ENCODE results near the gene CCL22.
"Not testable (repeated sequence)": the region's sequence is repeated elsewhere in the genome, so short reads cannot be mapped to it uniquely, and the experiment has no call there.

CCL22 gene

DNA sequence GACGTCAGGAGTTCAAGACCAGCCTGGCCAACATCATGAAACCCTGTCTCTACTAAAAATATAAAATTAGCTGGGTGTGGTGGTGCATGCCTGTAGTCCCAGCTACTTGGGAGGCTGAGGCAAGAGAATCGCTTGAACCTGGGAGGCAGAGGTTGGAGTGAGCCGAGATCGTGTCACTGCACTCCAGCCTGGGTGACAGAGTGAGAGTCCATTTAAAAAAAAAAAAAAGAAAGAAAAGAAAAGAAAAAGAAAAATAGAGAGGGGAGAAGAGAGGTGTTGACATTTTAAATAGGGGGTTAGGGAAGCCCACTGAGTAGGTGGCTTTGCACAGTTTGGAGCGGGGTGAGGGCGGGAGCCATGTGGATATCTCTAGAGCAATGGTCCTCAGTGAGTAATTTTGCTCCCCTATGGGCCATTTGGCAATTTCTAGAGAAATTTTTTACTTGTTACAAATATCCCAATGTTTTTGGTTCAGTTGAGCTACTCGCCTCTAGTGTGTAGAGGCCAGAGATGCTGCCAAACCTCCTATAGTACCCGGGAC, 16.4 kb downstream of the CCL22 start:
- DNase-seq (ENCODE audit: low read depth in 2 of 2, low spot score in 1 of 2): not testable (repeated sequence)

DNA sequence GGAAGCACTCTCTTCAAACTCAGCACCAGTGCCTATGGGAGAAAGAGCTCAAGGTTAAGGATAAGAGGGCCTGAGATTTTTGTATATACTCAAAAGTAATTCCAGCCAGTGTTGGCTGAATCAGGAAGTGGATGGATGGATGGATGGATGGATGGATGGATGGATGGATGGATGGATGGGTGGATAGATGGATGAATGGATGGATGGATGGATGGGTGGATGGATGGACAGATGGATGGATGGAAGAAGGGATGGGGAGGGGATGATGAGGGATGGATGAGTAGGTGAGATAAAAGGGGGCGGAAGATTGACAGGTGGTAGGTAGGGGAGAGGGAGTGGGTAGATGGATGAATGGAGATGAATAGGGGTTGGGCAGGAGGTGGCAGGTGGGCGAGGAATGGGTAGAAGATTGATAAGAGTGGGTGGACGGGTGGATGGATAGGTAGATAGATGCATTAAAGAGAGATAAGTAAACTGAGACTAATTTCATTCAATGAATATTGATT, 17.8 kb downstream of the CCL22 start:
- DNase-seq (ENCODE audit: low read depth in 2 of 2, low spot score in 1 of 2): no peak

DNA sequence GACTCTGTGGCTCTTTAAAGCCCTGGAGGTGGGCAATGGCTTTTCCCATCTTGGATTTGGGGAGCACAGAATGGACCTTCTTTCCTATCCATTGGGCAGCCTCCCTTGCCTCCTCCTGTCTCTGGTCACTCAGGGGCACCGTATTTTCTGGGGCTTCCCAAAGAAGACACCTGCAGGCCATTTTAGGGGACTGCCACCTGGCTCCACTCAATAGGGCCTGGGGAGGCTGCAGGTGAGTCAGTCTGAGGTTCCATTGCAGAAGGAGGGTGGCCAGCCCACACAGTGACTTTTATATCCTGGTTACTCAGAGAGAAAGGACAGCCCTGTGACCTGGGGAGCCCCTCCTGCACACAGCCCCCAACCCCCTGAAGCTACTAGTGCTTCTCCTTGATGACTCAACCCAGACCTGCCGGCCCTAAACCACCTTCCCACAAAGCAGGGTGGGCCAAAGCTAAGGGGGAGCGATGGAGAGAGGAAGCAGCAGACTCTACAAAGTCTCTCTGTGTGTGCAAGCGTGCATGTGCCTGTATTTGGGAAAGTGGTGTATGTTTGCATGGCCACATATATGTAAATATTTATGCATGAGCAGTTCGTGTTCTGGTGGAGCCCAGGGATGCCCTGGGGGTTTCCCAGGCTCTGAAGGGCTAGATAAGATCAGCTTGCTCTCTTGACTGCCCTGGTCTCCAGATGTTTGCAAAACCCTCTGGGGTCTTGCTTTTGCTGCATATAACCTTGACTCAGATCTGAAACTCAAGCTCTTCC, 18.7 kb downstream of the CCL22 start:
- DNase-seq (ENCODE audit: low read depth in 2 of 2, low spot score in 1 of 2): no peak

DNA sequence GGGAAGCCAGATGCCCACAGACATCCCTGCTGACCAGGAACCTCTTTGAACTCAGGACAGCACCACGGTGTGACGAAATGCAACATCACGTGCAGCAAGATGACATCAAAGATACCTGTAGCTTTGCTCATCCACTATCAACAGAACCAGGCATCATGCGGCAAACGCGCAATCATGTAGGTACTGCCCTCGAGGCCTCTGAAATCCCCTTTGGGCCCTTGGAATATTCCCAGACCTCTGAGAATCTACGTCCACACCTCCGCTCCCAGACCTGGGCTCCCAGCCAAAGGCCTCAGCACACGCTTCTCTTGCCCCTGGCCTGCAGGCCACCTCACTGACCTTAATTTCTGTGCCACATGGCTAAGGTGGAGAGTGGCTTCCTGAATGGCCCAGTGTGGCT, 21.0 kb downstream of the CCL22 start:
- DNase-seq (ENCODE audit: low read depth in 2 of 2, low spot score in 1 of 2): no peak

DNA sequence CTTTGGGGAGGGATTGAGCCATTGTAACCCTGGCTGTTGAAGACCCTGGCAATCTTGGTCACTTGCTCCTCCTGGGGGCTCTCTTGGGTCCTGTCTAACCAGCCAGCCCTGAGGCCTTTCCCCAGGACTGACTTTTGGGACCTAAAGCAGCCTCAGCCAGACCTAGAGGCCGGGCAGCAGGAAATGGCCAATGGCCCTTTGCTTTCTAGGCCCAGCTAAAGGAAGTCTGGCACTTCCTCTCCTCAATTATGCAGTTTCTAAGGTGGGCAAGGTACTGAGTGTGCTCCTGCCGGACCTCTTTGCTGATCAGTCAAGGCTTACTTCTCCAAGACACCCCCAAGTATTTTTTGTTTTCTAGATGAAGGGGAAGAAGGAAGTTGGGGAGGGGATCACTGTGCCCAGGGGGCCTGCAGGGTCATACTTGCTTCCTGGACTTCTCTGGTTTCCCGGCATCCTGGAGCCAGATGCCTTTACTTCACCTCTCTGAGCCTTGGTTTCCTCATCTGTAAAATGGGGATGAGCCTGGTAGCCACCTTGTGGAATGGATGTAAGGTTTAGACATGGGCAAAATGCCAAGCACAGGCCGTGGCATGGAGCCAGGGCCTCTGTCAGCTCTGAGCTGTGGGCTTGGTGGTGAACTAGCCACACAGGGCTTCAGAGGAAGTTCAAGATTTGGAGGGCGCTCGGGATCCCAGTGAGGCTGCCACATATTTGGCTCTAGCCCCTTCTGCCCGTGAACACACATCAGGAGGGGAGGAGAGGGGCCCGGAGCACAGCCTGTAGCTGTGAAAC, 22.3 kb downstream of the CCL22 start:
- DNase-seq (ENCODE audit: low read depth in 2 of 2, low spot score in 1 of 2): no peak

DNA sequence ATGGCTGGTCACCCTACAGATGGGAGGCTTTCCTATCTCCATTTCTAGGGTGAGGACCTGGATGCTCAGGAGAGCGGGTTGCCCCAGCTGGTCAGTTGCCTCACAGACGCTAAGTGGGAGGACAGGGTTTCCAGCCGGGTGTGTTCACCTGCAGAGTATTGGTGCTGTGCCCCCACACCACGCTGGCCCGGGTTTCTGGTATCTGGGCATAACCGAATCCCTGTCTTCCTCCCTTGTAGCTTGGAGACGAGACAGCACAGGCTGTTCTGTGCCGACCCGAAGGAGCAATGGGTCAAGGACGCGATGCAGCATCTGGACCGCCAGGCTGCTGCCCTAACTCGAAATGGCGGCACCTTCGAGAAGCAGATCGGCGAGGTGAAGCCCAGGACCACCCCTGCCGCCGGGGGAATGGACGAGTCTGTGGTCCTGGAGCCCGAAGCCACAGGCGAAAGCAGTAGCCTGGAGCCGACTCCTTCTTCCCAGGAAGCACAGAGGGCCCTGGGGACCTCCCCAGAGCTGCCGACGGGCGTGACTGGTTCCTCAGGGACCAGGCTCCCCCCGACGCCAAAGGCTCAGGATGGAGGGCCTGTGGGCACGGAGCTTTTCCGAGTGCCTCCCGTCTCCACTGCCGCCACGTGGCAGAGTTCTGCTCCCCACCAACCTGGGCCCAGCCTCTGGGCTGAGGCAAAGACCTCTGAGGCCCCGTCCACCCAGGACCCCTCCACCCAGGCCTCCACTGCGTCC, 23.4 kb downstream of the CCL22 start:
- no peak for DNase-seq (ENCODE audit: low read depth in 2 of 2, low spot score in 1 of 2)

DNA sequence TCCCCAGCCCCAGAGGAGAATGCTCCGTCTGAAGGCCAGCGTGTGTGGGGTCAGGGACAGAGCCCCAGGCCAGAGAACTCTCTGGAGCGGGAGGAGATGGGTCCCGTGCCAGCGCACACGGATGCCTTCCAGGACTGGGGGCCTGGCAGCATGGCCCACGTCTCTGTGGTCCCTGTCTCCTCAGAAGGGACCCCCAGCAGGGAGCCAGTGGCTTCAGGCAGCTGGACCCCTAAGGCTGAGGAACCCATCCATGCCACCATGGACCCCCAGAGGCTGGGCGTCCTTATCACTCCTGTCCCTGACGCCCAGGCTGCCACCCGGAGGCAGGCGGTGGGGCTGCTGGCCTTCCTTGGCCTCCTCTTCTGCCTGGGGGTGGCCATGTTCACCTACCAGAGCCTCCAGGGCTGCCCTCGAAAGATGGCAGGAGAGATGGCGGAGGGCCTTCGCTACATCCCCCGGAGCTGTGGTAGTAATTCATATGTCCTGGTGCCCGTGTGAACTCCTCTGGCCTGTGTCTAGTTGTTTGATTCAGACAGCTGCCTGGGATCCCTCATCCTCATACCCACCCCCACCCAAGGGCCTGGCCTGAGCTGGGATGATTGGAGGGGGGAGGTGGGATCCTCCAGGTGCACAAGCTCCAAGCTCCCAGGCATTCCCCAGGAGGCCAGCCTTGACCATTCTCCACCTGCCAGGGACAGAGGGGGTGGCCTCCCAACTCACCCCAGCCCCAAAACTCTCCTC, 24.1 kb downstream of the CCL22 start:
- DNase-seq (ENCODE audit: low read depth in 2 of 2, low spot score in 1 of 2): no peak

DNA sequence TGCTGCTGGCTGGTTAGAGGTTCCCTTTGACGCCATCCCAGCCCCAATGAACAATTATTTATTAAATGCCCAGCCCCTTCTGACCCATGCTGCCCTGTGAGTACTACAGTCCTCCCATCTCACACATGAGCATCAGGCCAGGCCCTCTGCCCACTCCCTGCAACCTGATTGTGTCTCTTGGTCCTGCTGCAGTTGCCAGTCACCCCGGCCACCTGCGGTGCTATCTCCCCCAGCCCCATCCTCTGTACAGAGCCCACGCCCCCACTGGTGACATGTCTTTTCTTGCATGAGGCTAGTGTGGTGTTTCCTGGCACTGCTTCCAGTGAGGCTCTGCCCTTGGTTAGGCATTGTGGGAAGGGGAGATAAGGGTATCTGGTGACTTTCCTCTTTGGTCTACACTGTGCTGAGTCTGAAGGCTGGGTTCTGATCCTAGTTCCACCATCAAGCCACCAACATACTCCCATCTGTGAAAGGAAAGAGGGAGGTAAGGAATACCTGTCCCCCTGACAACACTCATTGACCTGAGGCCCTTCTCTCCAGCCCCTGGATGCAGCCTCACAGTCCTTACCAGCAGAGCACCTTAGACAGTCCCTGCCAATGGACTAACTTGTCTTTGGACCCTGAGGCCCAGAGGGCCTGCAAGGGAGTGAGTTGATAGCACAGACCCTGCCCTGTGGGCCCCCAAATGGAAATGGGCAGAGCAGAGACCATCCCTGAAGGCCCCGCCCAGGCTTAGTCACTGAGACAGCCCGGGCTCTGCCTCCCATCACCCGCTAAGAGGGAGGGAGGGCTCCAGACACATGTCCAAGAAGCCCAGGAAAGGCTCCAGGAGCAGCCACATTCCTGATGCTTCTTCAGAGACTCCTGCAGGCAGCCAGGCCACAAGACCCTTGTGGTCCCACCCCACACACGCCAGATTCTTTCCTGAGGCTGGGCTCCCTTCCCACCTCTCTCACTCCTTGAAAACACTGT, 25.0 kb downstream of the CCL22 start:
- no peak for DNase-seq (ENCODE audit: low read depth in 2 of 2, low spot score in 1 of 2)

DNA sequence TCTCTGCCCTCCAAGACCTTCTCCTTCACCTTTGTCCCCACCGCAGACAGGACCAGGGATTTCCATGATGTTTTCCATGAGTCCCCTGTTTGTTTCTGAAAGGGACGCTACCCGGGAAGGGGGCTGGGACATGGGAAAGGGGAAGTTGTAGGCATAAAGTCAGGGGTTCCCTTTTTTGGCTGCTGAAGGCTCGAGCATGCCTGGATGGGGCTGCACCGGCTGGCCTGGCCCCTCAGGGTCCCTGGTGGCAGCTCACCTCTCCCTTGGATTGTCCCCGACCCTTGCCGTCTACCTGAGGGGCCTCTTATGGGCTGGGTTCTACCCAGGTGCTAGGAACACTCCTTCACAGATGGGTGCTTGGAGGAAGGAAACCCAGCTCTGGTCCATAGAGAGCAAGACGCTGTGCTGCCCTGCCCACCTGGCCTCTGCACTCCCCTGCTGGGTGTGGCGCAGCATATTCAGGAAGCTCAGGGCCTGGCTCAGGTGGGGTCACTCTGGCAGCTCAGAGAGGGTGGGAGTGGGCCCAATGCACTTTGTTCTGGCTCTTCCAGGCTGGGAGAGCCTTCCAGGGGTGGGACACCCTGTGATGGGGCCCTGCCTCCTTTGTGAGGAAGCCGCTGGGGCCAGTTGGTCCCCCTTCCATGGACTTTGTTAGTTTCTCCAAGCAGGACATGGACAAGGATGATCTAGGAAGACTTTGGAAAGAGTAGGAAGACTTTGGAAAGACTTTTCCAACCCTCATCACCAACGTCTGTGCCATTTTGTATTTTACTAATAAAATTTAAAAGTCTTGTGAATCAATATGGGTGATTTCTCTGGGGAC, 25.9 kb downstream of the CCL22 start:
- no peak for DNase-seq (ENCODE audit: low read depth in 2 of 2, low spot score in 1 of 2)

DNA sequence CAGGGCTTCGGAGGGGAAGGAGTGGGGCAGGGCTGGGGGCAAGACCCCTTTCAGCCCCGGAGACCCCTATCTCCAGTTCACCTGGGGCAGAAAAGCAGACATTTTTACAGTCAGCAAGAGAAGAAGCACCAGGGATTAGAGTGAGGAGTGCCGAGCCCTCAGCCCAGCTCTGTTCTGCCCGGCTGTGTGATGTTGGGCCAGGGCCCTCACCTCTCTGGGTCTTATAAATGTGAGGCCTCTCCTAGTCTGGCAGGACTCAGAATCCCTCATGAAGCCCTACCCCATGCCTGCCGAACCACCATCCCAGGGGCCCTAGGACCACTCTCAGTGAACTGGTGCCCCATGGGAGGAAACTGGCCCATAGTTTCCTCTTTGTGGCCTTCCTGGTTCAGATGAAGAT, 26.5 kb downstream of the CCL22 start:
- no peak for DNase-seq (ENCODE audit: low read depth in 2 of 2, low spot score in 1 of 2)

DNA sequence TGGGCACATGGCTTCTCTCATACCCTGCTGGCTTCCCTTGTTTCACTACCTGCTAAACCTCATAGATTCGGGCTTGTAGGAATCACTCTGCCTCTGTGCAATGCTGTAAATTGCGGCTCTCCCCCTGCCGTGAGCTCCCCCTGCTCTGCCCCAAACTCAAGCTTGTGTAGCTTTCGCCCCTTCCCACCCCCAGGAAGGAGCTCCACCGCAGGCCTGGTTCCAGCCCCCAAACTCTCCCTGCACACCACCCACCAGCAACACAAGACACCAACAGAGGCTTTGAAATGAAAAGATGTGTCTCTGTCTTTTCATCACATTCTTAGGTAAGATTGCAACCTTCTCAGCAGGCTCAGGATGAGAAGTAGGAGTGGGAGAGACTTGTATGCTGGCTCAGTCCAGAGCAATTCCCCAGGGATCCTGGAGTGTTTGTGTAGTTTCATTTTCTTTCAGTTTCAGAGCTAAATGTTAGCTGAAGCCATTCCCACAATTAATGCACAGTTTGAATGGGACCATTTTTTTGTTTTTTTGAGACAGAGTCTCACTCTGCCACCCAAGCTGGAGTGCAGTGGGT, 27.9 kb downstream of the CCL22 start:
- DNase-seq (ENCODE audit: low read depth in 2 of 2, low spot score in 1 of 2): no peak

DNA sequence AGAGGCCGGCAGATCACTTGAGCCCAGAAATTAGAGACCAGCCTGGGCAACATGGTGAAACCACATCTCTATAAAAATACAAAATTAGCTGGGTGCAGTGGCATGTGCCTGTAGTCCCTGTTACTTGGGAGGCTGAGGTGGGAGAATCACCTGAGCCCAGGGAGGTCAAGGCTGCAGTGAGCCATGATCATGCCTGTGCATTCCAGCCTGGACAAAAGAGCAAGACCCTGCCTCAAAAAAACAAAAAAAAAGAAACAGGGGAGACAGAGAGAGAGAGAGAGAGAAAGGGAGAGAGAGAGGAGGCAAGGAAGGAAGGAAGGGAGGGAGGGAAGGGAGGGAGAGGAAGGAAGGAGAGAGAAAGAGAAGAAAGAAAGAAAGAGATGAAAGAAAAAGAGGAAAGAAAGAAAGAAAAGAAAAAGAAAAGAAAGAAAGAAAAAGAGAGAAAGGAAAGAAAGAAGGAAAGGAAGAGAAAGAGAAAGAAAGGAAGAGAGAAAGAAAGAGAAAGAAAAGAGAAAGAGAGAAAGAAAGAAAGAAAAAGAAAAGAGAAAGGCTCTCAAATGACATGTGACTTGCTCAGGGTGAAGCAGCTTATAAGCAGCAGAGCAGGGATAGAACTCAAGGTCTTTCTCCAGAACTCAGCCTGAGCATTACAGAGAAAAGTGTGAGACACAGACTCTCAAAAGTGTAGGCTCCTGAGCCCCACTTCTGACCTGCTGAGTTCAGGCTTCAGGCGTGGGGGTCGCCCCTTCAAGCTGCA, 29.2 kb downstream of the CCL22 start:
- DNase-seq (ENCODE audit: low read depth in 2 of 2, low spot score in 1 of 2): no peak

DNA sequence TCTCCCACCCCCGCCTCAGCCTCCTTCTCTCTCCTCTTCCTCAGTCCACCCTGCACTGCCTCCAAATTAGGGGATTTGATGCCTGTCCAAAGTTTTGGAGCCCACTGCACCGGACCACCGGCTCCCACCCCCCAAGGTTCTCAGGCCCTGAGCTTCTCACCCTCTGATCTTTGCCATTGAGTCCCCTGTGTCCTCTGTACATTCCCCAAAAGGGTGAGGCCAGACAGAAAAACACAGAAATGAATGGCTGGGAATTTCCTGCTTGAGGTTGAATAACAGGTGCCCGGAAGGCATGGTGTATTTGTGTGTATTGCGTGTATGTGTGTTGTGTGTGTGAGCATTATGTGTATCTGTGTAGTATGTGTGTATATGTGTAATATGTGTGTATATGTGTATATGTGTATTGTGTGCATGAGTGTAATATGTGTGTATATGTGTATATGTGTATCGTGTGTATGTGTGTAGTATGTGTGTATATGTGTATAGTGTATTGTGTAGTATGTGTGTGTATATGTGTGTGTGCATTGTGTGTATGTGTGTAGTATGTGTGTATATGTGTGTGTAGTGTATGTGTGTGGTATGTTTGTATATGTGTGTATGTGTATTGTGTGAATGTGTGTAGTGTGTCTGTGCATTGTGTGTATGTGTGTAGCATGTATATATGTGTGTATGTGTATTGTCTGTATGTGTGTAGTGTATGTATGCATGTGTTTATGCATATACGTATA, 29.9 kb downstream of the CCL22 start:
- no peak for DNase-seq (ENCODE audit: low read depth in 2 of 2, low spot score in 1 of 2)

DNA sequence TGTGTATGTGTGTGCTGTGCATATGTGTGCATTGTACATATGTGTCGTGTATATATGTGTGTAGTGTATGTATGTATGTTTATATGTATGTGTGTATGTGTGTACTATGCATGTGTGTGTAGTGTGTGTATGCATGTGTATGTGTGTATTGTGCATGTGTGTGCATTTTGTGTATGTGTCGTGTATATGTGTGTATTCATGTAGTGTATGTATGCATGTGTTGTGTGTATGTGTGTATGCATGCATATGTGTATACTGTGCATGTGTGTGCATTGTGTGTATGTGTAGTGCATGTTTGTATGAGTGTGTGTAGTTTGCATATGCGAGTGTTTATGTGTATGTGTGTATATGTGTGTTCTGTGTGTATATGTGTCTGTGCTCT, 30.5 kb downstream of the CCL22 start:
- DNase-seq (ENCODE audit: low read depth in 2 of 2, low spot score in 1 of 2): no peak

DNA sequence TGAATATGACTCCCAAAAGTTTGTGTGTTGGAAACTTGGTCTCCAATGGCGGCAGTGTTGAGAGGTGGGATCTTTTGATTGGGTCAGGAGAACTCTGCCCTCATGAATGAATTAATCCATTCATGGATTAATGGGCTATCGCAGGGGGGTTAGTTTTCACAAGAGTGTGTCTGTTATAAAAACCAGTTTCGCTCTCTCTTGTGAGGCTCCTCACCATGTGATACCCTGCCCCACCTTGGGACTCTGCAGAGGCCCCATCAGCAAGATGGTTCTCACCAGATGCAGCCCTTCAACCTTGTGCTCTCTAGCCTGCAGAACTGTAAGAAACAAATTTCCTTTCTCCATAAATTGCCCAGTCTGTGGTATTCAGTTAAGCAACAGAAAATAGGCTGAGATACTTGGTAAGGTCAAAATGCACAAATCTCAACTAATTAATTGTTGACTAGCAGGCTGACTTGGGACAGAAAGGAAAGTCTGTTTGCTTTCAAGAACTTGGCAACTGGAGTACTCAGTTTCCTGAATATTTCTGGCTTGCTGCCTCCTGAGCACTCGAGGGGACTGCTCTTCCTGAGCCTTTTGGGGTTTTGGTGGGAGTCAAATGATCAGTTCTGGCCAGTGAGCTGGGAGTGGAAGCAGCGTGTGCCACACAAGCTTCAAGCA, 32.2 kb downstream of the CCL22 start:
- no peak for DNase-seq (ENCODE audit: low read depth in 2 of 2, low spot score in 1 of 2)

DNA sequence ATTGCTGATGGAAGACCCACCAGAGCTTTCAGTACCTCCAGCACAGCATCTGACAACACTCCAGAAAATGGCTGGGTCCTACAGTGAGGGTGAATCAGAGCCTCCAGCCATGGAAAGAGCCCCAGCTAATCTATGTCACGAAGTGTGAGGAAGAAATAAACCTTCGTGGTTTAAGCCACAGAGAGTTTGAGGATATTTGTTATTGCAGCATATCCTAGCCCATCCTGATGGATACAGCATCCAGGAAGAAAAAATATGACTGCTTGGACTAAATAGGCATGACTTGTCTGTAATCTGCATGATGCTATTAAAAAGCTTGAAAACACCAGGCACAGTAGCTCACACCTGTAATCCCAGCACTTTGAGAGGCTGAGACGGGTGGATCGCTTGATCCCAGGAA, 32.7 kb downstream of the CCL22 start:
- no peak for DNase-seq (ENCODE audit: low read depth in 2 of 2, low spot score in 1 of 2)

DNA sequence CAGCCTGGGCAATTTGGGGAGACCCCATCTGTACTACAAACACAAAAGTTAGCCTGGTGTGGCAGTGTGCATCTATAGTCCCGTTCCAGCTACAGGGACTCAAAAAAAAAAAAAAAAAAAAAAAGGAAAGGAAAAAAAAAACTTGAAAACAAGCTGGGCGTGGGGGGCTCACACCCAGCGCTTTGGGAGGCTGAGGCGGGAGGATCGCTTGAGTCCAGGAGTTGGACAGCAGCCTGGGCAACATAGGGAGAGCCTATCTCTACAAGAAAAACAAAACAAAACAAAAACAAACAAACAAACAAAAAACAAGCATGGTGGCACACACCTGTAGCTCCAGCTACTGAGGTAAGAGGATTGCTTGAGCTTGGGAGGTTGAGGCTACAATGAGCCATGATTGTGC, 33.1 kb downstream of the CCL22 start:
- no peak for DNase-seq (ENCODE audit: low read depth in 2 of 2, low spot score in 1 of 2)
